SK-N-MC (cell line): ENCODE results near the gene THAP6.

Experiments used
- DNase-seq: peaks from one replicate; pipeline ENCODE4 v3.0.0-alpha.2; 2011; ENCODE audit warnings: low read depth, low spot score
- H3K27ac ChIP-seq: fragments of 200-600 bp; sonication (generic); 2 replicates; pipeline ENCODE4 v1.5.1; 2016; ENCODE audit warnings: mixed run types
- H3K36me3 ChIP-seq: fragments of 200-600 bp; sonication (generic); 2 replicates; pipeline ENCODE4 v1.6.1; 2017; ENCODE audit warnings: antibody characterized with exemption, low read length, mixed read lengths; ENCODE audit not compliant: insufficient read depth
- H3K4me3 ChIP-seq: fragments of 200-600 bp; sonication (generic); 2 replicates; pipeline ENCODE4 v1.5.1; 2016
- H3K9ac ChIP-seq: fragments of 200-600 bp; sonication (generic); 2 replicates; pipeline ENCODE4 v1.8.0; 2017; ENCODE audit warnings: mixed run types, mixed read lengths; ENCODE audit not compliant: insufficient read length
- H3K9me3 ChIP-seq: fragments of 200-600 bp; sonication (generic); 2 replicates; pipeline ENCODE4 v1.6.1; 2017; ENCODE audit warnings: low read depth, mild to moderate bottlenecking, antibody characterized with exemption, low read length, moderate library complexity, mixed read lengths
- EZH2 ChIP-seq: fragments of 200-600 bp; sonication (generic); IDR thresholded peaks from one replicate; pipeline ENCODE4 v1.6.1; 2017; ENCODE audit warnings: antibody characterized with exemption
- FOXP2 ChIP-seq: optimal IDR thresholded peaks from 2 replicates; pipeline ENCODE3; 2011; ENCODE audit warnings: mild to moderate bottlenecking, moderate library complexity; ENCODE audit not compliant: insufficient read depth; ENCODE audit errors: extremely low read length, control extremely low read depth
- POLR2AphosphoS5 ChIP-seq: IDR thresholded peaks from 2 replicates; pipeline ENCODE4 v1.6.1; 2012; ENCODE audit warnings: mild to moderate bottlenecking, low read depth, low read length, borderline replicate concordance

The THAP6 gene

GRCh38 chr4:75557696-75558095, 43.4 kb downstream of the THAP6 start:
- DNase-seq: no peak
- Histone ChIP-seq H3K9me3 (no peaks in the 10 kb centered on the region), H3K4me3 (no peak overlapping the region), H3K36me3 (no peaks in the 10 kb centered on the region), H3K9ac (no peak overlapping the region), H3K27ac (no peak overlapping the region)
- TF ChIP-seq POLR2AphosphoS5: no peak
- no peak for TF ChIP-seq EZH2
- TF ChIP-seq FOXP2: no peak

DNA sequence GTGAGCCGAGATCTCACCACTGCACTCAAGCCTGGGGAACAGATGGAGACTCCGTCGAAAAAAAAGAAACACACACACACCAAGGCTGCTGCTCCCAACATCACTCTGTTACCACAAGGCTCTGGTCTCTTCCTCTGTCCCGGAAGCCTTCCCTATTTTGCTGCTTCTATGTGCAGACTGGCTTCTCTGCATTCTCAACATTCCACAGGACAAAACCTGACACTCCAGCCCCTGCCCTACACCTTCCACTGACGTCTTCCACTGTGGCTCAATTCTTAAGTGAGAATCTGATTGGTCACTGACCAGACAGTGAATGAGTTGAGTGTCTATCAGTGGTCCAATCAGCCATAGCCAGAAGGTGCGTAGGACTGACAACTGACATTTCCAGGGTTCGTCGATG, 47.5 kb downstream of the THAP6 start:
- H3K9ac ChIP-seq: no peak overlapping the region
- no peaks in the 10 kb centered on the region for H3K9me3 ChIP-seq
- no peaks in the 10 kb centered on the region for H3K36me3 ChIP-seq
- no peak overlapping the region for H3K4me3 ChIP-seq
- TF ChIP-seq EZH2 (no peak), POLR2AphosphoS5 (no peak)
- no peak overlapping the region for H3K27ac ChIP-seq
- no peak for DNase-seq

- DNase-seq: no peak
- no peak overlapping the region for H3K9ac ChIP-seq
- TF ChIP-seq FOXP2: no peak
- no peaks in the 10 kb centered on the region for H3K9me3 ChIP-seq
- no peaks in the 10 kb centered on the region for H3K36me3 ChIP-seq
- no peak overlapping the region for H3K27ac ChIP-seq
- H3K4me3 ChIP-seq: no peak overlapping the region
These were observed 49.8 kb downstream of the THAP6 start for GRCh38 chr4:75564023-75564422.

- H3K9me3 ChIP-seq: no peaks in the 10 kb centered on the region
- H3K27ac ChIP-seq: no peak overlapping the region
- no peaks in the 10 kb centered on the region for H3K36me3 ChIP-seq
- no peak for TF ChIP-seq FOXP2
- no peak for TF ChIP-seq POLR2AphosphoS5
- TF ChIP-seq EZH2: no peak
- H3K9ac ChIP-seq: no peak overlapping the region
- DNase-seq: no peak
- H3K4me3 ChIP-seq: no peak overlapping the region
These were observed 51.2 kb downstream of the THAP6 start for GRCh38 chr4:75565481-75565880.

DNA sequence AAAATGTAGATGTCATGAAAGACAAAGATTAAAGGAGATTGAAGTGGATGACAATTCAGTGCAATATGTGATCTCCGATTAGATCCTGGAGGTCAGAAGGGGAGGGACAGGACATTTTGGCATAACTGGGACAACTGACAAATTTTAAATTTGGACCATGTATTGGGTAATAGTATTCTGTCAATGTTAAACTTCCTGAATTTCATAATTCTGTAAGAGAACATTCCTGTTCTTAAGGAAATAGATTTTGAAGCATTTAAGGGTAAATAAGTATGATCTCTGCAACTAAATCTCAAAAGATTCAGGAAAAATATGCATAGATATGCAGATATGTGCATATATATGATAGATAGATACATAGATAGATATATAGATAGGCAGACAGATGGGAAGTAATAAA, 52.6 kb downstream of the THAP6 start:
- Histone ChIP-seq H3K36me3 (no peaks in the 10 kb centered on the region), H3K27ac (no peak overlapping the region), H3K4me3 (no peak overlapping the region), H3K9ac (no peak overlapping the region), H3K9me3 (no peaks in the 10 kb centered on the region)
- DNase-seq: no peak
- TF ChIP-seq EZH2: no peak
- TF ChIP-seq FOXP2: no peak
- no peak for TF ChIP-seq POLR2AphosphoS5

GRCh38 chr4:75567725-75568124, 53.5 kb downstream of the THAP6 start:
- no peak for TF ChIP-seq EZH2
- no peak for TF ChIP-seq POLR2AphosphoS5
- no peak for TF ChIP-seq FOXP2
- DNase-seq: no peak
- Histone ChIP-seq H3K36me3 (no peaks in the 10 kb centered on the region), H3K9me3 (no peaks in the 10 kb centered on the region), H3K9ac (no peak overlapping the region), H3K27ac (no peak overlapping the region), H3K4me3 (no peak overlapping the region)
